8988T (cell line): ENCODE measurements around the gene SMARCAL1.

Source experiments
- DNase-seq: peaks from one replicate; pipeline ENCODE4 v3.0.0; 2011

SMARCAL1 gene

DNA sequence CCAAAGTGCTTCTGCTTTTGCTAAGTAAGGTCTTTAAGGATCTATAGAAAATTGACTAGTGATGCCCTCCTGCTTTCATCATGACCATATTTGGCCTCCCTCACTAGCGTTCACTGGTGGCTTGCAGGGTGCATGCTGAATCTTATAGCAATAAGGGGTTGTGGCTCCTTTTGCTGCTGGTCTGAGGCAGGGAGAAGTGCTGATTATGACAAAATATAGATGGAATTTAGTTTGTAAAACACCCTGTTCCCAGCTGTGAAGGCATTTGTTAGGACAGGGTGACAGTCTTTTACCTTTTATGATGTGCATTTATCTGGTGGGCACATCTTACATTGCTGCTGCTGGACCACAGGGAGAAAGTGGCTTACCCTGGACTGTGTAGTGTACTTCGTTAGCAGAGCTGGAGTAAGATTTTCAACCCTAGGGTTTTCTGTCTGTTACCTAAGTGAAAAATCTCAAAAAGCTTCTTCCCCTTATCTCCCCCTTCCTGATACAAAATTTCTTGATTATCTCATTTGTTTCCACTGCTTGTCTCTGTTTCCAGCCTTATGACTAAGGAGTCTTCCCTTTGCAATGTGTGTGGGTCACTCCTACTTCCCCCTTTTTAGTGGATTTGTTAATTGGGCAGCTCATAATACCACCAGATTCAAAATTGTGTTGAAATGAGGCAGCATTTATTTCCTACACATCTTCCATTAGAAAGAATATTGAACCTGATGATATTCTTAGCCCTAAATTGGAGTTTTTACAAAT, 65.2 kb downstream of the SMARCAL1 start:
- DNase-seq = no peak

DNA sequence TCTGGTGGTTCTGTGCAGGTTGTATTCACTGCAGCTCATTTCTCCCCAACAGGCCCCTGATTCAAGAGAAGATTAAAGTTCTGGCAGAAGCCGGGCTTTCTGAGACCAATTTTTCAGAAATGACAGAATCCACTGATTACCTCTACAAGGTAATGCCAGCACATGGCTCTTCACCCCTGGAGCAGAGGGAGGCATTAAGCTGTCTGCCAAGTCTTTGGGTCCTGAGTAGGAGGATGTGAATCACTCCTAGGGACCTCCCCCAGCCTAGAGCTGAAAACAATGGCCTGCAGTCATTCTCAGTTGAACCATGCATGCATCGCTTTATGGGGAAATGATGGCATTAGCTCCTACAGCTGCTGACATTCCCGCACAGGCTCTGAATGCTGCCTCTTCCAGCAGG, 65.9 kb downstream of the SMARCAL1 start:
- DNase-seq = no peak

DNA sequence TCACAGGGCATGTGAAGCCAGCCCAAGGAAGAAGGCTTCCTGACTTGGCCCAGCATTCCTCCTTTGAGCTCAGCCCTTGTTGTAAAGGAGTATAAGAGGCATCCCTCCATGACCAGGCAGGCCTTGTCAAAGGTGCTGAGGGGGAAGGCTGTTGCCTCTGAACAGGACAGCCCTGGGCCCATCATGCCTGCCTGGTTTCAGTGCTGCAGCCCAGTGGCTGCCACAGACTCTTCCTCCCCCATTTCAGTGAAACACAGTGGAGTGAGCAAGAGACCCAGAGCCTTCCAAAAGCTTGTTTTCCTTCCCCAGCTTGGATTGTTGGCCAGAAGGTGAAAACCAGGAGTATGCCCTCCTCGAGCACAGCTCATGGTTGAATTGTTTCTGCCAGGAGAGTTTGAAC, 66.5 kb downstream of the SMARCAL1 start:
- no peak for DNase-seq

DNA sequence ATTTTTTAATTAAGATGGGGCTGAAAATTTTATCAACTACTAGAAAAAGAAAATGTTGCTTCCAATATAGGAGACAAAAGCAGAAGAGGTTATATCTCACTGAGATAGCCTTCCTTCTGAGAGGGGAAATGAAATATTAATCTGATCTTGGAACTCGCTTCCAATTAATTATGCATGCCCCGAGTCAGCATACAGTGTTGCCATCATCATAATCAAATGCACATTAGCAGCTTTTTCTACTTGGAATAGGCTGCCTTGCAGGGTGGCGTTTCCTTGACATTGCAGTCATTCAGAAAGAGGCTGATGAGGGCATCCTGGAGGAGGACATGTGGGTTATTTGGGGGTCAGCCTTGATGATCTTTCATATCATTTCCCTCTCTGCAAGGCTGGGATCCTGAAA, 67.9 kb downstream of the SMARCAL1 start:
- no peak for DNase-seq

DNA sequence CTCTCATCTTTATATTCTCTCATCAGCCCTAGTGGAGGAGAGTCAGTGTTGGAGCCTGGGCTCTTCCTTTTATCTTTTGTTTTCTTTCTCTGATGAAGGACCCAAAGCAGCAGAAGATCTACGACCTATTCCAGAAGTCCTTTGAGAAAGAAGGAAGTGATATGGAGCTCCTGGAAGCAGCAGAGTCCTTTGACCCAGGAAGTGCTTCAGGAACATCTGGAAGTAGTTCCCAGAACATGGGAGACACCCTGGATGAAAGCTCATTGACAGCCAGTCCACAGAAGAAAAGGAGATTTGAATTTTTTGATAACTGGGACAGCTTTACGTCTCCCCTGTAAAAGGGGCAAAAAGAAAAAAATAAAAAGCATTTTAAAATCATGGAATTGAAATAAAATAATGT, 70.4 kb downstream of the SMARCAL1 start:
- no peak for DNase-seq

DNA sequence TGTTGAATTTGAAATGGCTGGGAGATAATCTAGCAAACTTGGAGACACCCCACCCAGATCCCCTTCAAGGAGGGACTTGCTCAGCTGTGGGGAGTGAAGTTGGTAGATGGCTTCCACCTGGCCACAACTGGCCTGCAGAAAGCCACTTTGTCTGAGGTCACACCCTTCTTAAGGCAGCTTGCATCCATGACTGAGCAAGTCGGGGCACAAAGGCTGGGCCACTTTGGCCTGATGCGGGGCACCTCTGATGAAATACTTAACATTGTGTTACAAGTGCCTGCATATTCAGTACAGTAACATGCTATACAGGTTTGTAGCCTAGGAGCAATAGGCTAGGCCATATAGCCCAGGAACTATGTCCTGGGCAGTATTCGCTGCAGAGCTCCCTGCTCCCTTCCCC, 73.0 kb downstream of the SMARCAL1 start:
- no peak for DNase-seq

DNA sequence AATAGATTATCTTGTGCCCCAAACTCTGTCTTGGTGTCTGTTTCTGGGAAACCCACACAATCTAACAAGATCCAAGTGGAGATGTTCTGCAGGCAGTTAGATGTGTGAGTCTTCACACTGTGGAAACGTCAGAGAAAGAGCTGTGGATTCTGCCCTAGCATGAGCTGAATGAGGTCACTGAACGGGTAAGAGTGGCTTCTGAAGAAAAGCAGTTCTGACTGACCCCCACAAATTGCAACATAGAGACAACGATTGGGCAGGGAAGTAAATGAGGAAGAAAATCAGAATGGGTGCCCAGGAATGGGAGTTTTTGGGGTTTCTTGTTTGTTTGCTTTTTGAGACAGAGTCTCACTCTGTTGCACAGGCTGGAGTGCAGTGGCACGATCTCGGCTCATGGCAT, 73.5 kb downstream of the SMARCAL1 start:
- DNase-seq = no peak

DNA sequence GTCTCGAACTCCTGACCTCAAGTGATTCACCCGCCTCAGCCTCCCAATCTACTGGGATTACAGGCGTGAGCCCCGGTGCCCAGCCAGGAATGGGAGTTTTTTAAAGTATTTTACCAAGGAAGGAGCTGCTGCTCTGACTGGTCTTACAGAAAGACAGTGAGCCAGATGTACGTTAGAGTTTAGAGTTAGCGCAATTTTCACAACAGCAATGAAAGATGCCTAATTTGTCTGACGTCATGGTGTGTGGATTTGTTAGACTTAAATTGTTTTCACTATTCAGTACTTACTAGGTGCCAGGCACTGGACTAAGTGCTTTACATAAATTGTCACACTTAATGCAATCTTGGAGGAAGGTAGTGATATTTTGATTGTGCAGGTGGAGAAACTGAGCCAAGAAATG, 74.0 kb downstream of the SMARCAL1 start:
- no peak for DNase-seq

DNA sequence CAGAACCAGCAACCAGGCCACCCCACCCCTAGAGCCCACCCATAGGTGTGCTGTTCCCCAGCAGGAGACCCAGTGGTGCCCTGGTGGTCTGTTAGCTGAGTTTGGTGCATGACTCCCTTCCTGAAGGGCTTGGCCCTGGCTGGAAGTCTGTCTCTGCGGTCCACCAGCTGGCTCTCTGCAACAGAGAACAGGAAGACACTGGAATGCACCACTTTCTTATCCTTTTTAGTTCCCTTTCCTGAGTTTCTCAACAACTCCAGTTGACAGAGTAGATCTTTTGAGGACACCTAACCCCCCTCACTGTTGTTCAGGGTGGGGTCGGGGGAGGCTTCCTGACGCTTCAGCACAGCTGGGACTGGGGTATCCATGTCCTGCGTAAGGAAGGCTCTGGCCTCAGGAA, 74.4 kb downstream of the SMARCAL1 start:
- DNase-seq = no peak

DNA sequence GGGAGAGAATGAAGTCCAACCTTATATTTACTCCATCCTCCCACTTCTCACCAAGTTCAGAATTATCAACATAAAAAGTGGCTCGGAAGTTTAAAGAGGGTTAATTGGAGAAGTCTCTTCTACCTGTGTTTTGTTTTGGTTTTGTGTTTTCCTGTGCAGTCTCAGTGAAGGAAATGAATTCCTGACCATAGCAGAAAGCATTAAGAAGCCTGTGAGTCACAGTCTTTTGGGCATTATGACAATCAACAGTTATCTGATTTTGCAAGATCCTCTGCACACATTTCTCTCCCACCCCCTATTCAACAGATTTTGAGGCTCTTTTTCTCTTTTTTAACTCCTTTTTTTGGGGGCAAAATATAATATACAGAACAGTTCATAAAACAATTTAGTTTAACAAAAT, 77.8 kb downstream of the SMARCAL1 start:
- DNase-seq = no peak

DNA sequence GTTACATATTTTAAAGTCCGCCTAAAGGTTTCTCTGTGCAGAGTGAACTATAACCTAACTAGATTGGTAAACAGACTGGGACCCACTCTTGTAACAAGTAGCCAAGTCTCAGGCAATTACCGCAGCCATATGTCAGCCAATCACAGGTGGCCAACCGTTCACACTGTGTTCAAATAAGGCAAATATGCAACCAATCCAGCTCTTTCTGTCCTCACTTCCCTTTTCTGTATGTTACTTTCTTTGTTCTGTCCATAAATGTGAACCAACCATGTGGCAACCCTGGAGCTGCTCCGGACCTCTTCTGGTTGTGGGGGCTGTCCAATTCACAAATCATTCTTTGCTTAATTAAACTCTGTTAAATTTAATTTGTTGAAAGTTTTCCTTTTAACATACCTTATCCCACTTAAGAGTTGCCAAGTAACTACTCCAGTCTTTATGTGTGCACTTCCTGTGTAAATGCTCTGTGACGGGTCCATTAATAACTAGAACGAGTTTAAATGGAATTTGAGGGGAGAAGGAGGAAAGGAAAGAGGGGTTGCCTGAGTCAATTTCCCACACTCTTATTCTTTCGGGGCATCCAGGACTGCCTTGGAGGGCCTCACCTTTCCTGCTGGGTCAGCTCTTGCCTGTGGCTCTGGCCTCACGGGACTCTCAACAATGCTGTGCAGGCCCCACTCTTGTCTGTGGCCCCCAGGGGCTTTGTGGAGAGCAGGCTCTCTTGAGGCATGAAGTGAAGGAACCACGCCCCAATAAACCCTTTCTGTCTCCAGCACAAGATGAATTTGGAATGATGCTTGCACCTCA, 79.7 kb downstream of the SMARCAL1 start:
- DNase-seq = no peak

DNA sequence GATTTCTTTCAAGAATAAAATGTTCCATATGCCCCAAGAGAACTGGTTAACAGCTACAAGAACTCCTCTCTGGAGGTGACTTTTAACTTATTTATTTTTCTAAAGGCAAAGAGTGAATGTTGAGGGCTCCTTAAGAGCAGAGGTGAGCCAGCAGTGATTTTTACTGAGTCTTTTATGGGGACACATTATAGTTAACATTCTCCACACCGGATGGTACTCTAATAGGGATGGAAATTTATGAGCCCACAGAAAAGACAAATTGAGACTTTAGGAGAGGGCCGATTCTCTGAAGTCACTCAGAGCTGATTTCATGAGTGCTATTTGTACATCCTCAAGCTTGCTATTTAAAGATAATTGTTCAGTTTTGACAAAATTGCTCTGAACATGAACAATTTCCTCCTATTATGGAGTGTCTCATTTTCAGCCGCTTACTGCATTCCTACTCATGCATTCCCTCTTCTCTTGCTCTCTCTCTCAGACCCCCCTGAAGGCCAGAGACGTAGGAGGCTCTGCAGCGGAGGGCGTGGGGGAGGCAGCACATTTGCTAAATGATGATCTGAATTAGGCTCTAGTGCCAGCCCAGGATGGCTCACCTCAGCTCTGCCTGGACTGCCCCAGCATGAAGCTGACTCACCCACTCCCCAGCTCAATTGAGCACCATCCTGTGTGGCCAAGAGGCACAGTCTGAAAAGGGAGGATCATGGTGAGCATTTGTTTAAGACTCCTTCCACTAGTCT, 80.5 kb downstream of the SMARCAL1 start:
- DNase-seq = no peak

DNA sequence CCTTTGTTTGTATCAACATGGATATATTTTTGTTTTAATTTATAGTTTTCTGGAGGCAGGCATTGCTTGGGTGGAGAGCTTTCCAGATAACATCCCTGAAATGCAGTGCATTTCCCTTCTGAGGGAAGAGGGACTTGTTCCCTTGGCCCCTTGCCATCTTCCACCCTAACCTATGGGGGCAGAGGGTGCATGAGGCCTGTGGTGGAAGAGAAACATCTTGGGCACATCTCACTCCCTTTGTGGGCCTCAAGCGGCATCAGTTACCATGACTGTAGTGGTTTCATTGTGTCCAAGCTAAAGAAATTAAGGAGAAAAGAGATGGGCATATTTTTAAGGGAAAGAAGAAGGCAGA, 81.0 kb downstream of the SMARCAL1 start:
- no peak for DNase-seq

DNA sequence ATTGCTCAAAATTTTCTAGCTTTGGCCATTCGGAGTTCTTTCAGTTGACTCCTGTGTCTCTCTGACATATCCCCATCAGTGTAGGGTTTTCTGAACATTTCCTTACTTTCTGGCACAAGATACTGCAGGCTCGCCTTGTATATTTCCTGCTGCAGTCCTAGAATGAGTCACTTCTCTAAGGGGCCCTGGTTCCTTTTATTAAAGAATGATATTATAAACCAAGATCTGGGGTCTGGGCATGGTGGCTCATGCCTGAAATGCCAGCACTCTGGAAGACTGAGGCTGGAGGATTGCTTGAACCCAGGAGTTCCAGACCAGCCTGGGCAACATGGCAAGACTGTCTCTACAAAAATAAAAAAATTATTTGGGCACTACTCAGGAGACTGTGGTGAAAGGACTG, 83.4 kb downstream of the SMARCAL1 start:
- no peak for DNase-seq

DNA sequence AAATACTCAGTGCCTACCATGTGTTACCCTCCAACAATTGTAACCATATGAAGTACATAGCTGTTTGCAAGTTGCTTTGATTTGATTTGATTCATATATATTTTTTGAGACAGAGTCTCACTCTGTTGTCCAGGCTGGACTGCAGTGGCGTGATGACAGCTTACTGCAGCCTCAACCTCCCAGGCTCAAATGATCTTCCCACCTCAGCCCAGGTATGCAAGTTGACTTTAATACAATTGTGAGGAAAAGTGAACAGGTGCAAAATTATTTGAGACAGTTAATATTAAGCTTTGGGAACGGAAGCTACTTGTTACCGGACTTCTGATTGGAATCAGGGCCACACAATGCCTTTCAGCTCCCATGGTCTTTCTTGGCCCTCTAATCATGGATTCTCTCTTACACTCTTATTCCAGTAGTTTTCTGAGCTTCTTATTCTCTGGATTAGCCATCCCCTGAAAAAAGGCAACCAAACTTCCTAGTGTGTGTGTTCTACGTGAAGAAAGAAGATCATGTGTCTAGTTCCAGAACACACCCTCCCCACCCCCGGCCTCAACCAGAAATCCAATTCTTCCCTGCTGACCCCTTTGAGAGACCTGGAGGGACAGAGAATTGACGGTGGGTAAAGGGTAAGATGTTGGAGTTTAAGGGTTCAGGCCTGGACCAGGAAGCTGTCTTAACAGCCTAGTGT, 85.2 kb downstream of the SMARCAL1 start:
- DNase-seq = no peak

DNA sequence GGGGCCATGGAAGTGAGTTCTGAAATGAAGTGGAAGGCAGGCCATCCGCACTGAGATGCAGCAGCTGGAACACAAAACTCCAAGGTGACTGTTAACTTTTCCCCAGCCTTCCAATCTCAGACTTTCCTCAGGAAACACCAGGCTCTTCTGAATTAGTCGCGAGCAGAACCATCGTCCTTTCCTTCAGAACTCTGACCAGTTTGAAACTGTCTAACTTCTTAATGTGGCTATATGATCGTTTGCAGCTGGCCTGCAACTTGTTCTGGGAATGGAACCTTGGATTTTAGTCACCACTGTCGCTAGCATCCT, 85.7 kb downstream of the SMARCAL1 start:
- DNase-seq = no peak

DNA sequence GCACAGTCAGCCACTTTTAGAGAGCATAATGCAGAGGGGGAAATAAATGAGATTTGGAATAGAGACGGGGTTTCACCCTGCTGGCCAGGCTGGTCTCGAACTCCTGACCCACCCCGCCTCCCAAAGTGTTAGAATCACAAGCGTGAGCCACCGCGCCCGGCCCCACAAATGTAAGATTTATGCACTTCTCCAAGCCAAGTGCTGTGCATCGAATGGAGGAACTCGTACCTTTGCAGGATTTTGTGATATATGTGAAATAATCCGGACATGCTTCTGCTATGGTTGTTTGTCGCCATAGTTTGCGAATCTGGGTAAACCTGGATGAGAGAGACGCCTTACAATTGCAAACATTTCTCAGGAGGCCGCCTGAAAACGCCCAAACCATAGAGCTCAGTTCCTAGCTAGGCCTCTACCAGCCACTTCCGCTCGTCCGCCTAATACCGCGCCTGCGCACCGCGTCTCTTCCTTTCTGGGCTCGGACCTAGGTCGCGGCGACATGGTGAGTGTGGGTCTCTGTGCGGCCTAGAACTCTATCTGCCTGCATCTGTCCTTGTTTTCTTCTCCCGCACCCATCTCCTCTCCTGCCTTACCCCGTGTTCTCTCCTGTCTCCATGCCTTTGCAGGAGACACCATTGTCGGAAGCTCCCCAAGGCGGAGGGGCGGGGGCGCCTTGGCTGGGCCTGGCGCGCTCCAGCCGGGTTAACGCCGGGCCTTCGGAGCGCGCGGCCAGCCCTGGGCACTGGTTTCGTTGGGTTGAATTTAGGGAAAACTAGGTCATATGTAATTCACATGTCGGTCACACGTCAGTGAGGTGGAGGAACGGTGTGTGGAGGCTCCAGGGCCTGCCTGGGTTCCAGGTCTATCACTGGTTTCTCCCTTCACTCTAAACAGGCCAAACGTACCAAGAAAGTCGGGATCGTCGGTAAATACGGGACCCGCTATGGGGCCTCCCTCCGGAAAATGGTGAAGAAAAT, 86.4 kb downstream of the SMARCAL1 start, which contains the start of gene RPL37A:
Gene RPL37A, plus strand, starts transcription at position 466 of the 974 bp plus-strand sequence. Its CDS starts 31 bp downstream, at position 497.
- DNase-seq = peak; percentile 75

DNA sequence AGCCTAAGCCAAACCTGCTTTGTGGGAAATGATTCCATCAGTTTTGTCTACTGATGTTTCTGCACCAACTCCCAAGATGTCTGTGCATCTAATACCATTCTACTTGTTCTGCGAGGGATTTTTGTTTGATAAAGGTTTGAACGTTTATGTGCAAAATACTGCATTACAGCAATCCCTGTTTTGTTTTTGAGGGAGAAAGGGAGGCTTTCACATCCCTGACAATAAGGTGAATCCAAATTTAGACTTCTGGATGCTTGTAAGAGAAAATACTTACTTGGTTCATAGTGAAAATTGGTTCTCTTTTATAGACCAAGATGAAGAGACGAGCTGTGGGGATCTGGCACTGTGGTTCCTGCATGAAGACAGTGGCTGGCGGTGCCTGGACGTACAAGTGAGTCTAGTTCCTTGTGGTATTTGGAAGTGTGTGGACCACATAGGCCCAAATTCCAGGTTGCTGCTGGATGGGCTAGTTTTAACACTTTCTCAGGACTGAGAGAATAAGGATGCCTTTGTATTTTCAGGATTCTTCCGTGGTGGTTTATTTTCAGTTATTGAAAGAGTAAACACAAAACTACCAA, 87.4 kb downstream of the SMARCAL1 start:
- no peak for DNase-seq

DNA sequence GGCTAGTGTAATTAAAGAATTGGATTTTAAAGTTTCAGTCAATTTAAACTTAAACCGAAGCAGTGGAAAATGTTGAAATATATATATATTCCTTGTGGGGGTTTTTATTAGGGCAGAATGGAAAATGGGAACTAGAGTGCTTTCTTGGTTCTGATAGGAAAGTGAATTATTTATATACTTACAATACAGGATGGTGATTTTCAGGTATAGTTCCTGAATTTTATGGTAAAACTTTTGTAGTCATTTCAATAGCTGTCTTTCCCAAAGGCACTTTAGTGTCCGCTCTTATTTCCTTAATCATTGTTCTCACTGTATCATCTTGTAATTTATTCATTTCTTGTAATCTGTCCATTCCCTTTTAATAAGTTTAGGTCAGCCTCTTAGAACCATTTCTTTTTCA, 88.3 kb downstream of the SMARCAL1 start:
- no peak for DNase-seq

DNA sequence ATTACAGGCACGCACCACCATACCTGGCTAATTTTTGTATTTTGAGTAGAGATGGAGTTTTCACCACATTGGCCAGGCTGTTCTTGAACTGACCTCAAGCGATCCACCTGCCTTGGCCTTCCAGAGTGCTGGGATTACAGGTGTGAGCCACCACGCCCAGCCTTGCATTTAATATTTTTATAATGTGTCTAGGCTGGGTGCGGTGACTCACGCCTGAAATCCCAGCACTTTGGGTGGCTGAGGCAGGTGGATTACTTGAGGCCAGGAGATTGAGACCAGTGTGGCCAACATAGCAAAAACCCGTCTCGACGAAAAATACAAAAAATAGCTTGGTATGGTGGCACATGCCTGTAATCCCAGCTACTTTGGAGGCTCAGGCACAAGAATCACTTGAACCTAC, 89.6 kb downstream of the SMARCAL1 start:
- DNase-seq = no peak

DNA sequence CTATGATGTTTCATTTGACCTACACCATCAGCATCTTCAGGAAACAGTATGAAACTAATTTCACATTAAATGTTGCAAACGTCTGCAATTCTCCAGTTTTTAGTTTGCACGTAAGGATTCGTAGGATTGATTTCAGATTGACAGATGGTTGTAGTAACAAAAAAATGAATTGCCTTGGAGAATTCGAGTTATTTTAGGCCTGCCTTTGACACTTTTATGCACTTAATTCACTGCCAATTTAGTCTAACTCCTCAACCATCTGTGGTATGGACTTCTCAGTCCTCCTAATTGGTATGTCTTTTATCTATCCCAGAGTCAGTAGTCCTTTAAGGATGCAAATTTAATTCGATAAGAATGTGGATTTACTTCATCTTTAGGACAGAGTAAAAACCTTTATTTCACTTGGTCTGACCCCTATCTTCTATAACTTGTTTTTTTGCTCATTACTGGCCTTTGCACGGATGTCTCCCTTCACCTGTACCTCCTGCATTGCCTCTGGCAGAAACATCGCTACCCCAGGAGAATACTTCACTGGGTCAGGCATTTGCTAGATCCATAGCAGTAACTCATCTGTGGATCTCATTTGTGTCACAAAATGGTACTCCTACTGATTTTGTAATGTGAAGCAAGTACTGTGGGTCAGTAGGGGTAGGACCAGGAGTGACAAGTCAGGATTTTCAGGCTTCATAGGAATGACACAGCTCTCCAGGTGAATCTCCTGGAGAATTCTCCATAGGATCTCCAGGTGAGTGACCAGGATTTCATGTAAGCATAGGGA, 90.3 kb downstream of the SMARCAL1 start:
- DNase-seq = no peak
